Loucy (cell line): Measurements from ENCODE around the gene BANF1.

Experiments used
- H2AFZ ChIP-seq: fragments of 200-600 bp; sonication (generic); 2 replicates; pipeline ENCODE4 v1.6.0; 2016; ENCODE audit warnings: antibody characterized with exemption, mild to moderate bottlenecking, low read length, moderate library complexity
- H3F3A ChIP-seq: fragments of 200-600 bp; 2 replicates; pipeline ENCODE4 v1.6.0; 2016; ENCODE audit warnings: antibody characterized with exemption, low read depth, mild to moderate bottlenecking
- H3K27me3 ChIP-seq: fragments of 200-600 bp; sonication (generic); 2 replicates; pipeline ENCODE4 v1.6.1; 2014; ENCODE audit warnings: low read length, mild to moderate bottlenecking; ENCODE audit not compliant: insufficient read depth, poor library complexity, severe bottlenecking
- H3K36me3 ChIP-seq: fragments of 200-600 bp; sonication (generic); 2 replicates; pipeline ENCODE4 v1.6.1; 2016; ENCODE audit warnings: low read length; ENCODE audit not compliant: insufficient read depth
- H3K4me1 ChIP-seq: fragments of 200-600 bp; sonication (generic); 2 replicates; pipeline ENCODE4 v1.5.1; 2014; ENCODE audit warnings: low read length, mild to moderate bottlenecking; ENCODE audit not compliant: insufficient read depth, poor library complexity, severe bottlenecking
- H3K4me2 ChIP-seq: fragments of 200-600 bp; sonication (generic); 2 replicates; pipeline ENCODE4 v1.6.0; 2014; ENCODE audit warnings: antibody characterized with exemption, low read length, low read depth, mild to moderate bottlenecking; ENCODE audit not compliant: poor library complexity, severe bottlenecking
- H3K4me3 ChIP-seq: fragments of 200-600 bp; sonication (generic); 2 replicates; pipeline ENCODE4 v1.5.1; 2014; ENCODE audit warnings: low read length, mild to moderate bottlenecking, mixed read lengths; ENCODE audit not compliant: poor library complexity, severe bottlenecking
- H3K79me2 ChIP-seq: fragments of 200-600 bp; sonication (generic); 2 replicates; pipeline ENCODE4 v1.6.1; 2014; ENCODE audit warnings: low read length; ENCODE audit not compliant: insufficient read depth
- H3K9ac ChIP-seq: fragments of 200-600 bp; sonication (generic); 2 replicates; pipeline ENCODE4 v1.6.0; 2014; ENCODE audit warnings: mild to moderate bottlenecking, low read depth, low read length, moderate library complexity; ENCODE audit not compliant: poor library complexity, severe bottlenecking
- H3K9me2 ChIP-seq: fragments of 200-600 bp; sonication (generic); replicated peaks from 2 replicates; pipeline ENCODE4 v1.6.1; 2016; ENCODE audit warnings: low read depth, low read length, mixed read lengths
- H3K9me3 ChIP-seq: fragments of 200-600 bp; sonication (generic); 2 replicates; pipeline ENCODE4 v1.6.1; 2014; ENCODE audit warnings: mild to moderate bottlenecking, antibody characterized with exemption, low read length, low read depth; ENCODE audit not compliant: insufficient read depth
- H4K20me1 ChIP-seq: fragments of 200-600 bp; sonication (generic); 2 replicates; pipeline ENCODE4 v1.6.0; 2014; ENCODE audit warnings: antibody characterized with exemption, low read length, mild to moderate bottlenecking; ENCODE audit not compliant: insufficient read depth, poor library complexity, severe bottlenecking
- EZH2phosphoT487 ChIP-seq: fragments of 200-600 bp; IDR thresholded peaks from 2 replicates; pipeline ENCODE4 v1.6.1; 2018; ENCODE audit warnings: antibody characterized with exemption, mild to moderate bottlenecking, moderate library complexity, borderline replicate concordance
- TF ChIP-seq, protein P1 (sequence below): fragments of 200-600 bp; sonication (generic); conservative IDR thresholded peaks from 2 replicates; pipeline ENCODE4 v1.5.1; 2014; ENCODE audit warnings: mild to moderate bottlenecking, antibody characterized with exemption, low read length

Gene BANF1

DNA sequence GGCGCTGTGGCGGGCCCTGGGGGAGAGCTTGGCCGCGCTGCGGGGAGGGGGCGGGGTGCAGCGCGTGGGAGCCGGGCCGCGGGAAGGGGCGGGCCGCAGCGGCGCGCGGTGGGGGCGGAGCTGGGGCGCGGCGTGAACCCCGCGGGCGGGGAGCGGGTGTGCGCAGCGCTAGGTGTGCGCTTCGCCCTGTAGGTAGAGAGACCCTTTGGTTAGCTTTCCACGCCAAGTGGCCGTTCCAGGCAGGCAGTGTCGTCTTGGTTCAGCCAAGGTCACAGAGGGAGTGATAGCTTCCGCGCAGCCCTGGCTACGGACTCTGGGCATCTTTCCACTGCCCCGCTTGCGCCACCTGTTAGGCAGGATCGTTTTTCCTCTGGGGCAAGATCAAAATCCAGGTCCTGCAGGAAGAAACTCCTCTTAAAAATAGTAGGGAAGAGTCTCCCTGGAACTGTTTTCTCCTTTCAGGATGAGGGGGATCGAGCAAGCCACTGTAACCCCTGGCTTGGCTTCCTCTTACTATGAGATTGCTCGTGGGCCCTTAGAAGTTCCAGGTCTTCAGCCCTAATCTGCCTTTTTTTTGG lies 434 bp downstream of the BANF1 start:
- TF ChIP-seq EZH2phosphoT487: no peak
- TF ChIP-seq, protein P1, sequence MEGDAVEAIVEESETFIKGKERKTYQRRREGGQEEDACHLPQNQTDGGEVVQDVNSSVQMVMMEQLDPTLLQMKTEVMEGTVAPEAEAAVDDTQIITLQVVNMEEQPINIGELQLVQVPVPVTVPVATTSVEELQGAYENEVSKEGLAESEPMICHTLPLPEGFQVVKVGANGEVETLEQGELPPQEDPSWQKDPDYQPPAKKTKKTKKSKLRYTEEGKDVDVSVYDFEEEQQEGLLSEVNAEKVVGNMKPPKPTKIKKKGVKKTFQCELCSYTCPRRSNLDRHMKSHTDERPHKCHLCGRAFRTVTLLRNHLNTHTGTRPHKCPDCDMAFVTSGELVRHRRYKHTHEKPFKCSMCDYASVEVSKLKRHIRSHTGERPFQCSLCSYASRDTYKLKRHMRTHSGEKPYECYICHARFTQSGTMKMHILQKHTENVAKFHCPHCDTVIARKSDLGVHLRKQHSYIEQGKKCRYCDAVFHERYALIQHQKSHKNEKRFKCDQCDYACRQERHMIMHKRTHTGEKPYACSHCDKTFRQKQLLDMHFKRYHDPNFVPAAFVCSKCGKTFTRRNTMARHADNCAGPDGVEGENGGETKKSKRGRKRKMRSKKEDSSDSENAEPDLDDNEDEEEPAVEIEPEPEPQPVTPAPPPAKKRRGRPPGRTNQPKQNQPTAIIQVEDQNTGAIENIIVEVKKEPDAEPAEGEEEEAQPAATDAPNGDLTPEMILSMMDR: peak; percentile 20; the same call in 1 of the 2 replicates
- peaks cover 24% of the 10 kb centered on the region; the same call in 1 of the 2 replicates for H3K36me3 ChIP-seq
- no peaks in the 10 kb centered on the region for H3K9me2 ChIP-seq
- no peaks in the 10 kb centered on the region for H3K27me3 ChIP-seq
- H2AFZ ChIP-seq: peak overlapping the region; percentile 74
- peaks cover 23% of the 10 kb centered on the region for H3K4me1 ChIP-seq
- peak overlapping the region; percentile 83 for H3K9ac ChIP-seq
- H4K20me1 ChIP-seq: peaks cover 25% of the 10 kb centered on the region
- H3K4me2 ChIP-seq: peak overlapping the region; percentile 83
- H3F3A ChIP-seq: no peaks in the 10 kb centered on the region; the same call in 1 of the 2 replicates
- peak overlapping the region; percentile 86 for H3K4me3 ChIP-seq
- no peaks in the 10 kb centered on the region for H3K9me3 ChIP-seq
- H3K79me2 ChIP-seq: peaks cover 59% of the 10 kb centered on the region

DNA sequence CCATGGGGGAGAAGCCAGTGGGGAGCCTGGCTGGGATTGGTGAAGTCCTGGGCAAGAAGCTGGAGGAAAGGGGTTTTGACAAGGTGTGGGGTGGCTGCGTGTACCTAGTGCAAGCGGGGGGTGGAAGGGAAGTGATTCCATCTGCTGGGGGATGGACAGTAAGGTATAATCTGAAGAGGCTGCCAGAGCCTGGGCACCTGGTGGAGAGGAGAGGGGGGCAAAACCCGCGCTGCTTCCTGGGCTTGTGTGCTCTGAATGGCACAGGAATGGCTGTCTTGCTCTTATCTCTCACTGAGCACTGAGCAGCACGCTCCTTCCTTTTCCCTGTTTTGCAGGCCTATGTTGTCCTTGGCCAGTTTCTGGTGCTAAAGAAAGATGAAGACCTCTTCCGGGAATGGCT lies 988 bp downstream of the BANF1 start:
- H3K9ac ChIP-seq: peak overlapping the region; percentile 83
- H3K36me3 ChIP-seq: peaks cover 19% of the 10 kb centered on the region; the same call in 1 of the 2 replicates
- no peaks in the 10 kb centered on the region for H3F3A ChIP-seq
- peaks cover 24% of the 10 kb centered on the region for H3K4me1 ChIP-seq
- H4K20me1 ChIP-seq: peaks cover 24% of the 10 kb centered on the region
- no peaks in the 10 kb centered on the region for H3K9me3 ChIP-seq
- H3K79me2 ChIP-seq: peaks cover 58% of the 10 kb centered on the region
- no peaks in the 10 kb centered on the region for H3K9me2 ChIP-seq
- H2AFZ ChIP-seq: no peak overlapping the region
- H3K27me3 ChIP-seq: no peaks in the 10 kb centered on the region
- H3K4me2 ChIP-seq: peak overlapping the region; percentile 83
- H3K4me3 ChIP-seq: peak overlapping the region; percentile 86
- TF ChIP-seq, protein P1: no peak
- no peak for TF ChIP-seq EZH2phosphoT487

DNA sequence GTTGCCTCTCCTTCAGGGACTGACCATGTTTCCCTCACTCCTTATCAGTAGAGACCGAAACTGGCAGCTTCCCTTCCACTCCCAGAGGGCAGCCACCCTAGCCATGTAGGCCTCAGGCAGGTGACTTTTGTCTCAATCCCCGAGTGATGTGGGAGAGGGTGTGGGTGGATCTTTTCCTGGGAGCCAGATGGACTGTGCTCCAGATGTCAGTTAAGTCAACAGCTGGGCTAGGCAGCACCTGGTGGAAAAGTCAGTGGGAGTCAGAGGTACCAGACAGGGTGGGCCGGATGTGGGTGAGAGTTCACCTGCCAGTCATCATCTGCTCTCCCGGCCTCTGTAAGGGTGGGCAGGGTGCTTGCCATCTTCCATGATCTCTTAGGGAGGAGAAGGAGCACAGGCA lies 1.9 kb downstream of the BANF1 start:
- Histone ChIP-seq H2AFZ (no peak overlapping the region), H3K9ac (peak overlapping the region; percentile 40), H3K36me3 (peaks cover 10% of the 10 kb centered on the region; the same call in 1 of the 2 replicates), H3K9me3 (no peaks in the 10 kb centered on the region), H3F3A (no peaks in the 10 kb centered on the region), H3K4me2 (peak overlapping the region; percentile 83), H3K79me2 (peaks cover 49% of the 10 kb centered on the region), H4K20me1 (peaks cover 23% of the 10 kb centered on the region), H3K27me3 (no peaks in the 10 kb centered on the region), H3K4me3 (peak overlapping the region; percentile 2), H3K9me2 (no peaks in the 10 kb centered on the region), H3K4me1 (peaks cover 30% of the 10 kb centered on the region)
- TF ChIP-seq, protein P1: no peak
- TF ChIP-seq EZH2phosphoT487: no peak
